Left hindlimb (tissue), 1 donor: ENCODE measurements around the gene CTDNEP1.

Experiments used
- DNase-seq: peaks from one replicate; pipeline ENCODE4 v3.0.0-alpha.2; 2018

Gene CTDNEP1

DNA sequence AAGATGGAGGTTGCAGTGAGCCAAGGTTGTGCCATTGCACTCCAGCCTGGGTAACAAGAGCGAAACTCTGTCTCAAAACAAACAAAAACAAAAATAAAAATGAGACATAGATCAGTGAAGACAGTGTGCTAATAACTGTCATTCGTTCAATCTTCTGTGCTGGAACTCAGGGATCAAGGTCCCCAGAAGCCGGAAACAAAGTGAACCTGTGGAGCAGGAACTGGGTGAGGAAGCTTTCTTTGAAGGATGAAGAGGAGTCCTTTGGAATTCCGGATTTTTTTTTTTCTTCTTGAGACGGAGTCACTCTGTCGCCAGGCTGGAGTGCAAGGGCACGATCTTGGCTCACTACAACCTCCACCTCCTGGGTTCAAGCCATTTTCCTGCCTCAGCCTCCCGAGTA, 27.9 kb upstream of the CTDNEP1 start:
- no peak for DNase-seq

DNA sequence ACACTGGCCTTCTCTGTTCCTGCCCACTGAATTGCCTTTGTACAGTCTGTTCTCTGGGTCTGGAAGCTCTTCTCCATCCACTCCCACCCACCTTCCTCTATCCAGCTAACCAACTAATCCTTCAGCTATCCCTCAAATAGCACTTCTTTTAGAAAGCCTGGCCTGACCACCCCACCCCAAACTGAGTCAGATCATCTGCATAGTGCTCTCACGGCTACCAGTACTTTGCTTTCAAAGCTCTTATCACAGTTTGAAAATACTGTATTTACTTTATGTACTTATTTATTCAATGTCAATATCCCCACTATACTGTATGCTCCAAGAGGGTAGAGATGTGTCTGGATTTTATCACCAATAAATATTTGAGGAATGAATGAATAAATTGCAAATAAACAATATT, 15.2 kb upstream of the CTDNEP1 start:
- no peak for DNase-seq

- no peak for DNase-seq
Measured at GRCh38 chr17:7263801-7264078, 12.2 kb upstream of the CTDNEP1 start.

DNA sequence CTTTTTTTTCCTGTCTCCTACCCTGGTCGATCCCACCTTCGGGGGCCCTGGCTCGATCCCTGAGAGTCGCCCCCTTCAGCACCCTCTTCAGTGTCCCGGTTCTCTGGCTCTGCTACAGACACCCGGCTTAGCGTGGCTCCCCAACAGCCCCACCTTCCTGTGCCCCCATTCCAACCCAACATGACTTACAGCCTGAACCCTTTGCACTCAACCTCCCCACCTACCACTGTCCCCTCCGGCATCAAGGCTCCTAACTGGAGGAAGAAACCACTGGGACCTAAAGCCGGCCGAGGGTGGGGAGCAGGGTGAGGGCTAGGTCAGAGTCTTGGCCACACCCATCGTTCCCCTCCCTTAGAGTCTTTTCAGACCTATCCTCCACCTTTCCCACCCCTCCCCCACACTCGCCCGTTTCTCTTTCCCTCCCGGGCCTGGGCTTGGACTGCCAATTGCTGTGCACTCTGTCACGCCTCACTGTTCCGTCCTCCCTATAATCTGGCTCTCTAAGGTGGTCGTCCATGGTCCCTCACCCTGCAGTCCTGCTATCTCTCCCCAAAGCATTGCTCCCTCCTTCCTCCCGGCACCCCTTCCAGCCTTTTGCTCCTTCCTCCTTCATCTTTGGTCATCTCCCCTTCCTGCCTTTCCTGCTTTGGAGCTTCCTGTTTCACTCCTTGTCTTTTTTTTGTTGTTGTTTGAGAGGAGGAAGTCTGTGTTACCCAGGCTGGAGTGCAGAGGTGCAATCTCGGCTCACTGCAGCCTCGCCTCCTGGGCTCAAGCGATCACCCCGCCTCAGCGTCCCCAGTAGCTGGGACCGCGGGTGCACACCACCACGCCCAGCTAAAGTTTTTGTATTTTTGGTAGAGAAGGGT, 11.6 kb upstream of the CTDNEP1 start:
- no peak for DNase-seq

GRCh38 chr17:7262192-7262934, 10.8 kb upstream of the CTDNEP1 start, which contains the start of gene CLDN7:
CLDN7 (minus strand) TSS chr17:7262478; CDS start chr17:7262043, 435 bp downstream.
- peak; percentile 34 for DNase-seq

DNA sequence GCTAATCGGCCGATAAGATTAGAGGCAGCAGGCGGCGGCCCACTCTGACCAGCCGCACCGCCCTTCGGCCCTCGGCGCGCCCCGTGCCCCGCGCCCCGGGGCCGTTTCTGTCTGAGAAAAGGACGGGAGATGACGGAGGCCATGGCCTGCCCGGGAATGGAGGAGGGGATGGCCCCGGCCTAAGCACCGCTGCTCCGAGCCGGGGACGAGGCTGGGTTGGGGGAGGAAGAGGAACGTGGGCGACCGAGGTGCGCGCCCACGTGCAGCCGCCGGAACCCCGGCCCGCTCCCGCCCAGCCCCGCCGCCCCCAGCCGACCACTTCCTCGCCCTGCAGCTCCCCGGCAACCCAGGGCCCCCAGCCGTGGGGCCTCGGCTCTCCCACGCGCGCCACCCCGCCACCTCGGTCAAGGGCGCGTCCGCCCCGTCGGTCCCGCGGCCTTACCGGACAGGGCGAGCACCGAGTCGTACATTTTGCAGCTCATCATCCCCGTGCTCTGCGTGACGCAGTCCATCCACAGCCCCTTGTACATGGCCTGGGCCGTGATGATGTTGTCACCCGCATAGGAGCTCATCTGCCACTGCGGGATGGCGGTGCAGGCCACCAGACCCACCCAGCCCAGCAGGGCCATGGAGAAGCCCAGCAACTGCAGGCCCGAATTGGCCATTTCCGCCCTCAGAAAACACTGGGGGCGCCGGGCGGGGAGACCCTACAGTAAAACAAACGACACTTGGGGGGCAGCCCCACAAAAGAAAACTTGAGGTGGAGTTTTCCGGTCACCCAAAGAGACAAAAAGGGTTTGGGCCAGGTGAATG, 10.1 kb upstream of the CTDNEP1 start:
- peak; percentile 34 for DNase-seq

DNA sequence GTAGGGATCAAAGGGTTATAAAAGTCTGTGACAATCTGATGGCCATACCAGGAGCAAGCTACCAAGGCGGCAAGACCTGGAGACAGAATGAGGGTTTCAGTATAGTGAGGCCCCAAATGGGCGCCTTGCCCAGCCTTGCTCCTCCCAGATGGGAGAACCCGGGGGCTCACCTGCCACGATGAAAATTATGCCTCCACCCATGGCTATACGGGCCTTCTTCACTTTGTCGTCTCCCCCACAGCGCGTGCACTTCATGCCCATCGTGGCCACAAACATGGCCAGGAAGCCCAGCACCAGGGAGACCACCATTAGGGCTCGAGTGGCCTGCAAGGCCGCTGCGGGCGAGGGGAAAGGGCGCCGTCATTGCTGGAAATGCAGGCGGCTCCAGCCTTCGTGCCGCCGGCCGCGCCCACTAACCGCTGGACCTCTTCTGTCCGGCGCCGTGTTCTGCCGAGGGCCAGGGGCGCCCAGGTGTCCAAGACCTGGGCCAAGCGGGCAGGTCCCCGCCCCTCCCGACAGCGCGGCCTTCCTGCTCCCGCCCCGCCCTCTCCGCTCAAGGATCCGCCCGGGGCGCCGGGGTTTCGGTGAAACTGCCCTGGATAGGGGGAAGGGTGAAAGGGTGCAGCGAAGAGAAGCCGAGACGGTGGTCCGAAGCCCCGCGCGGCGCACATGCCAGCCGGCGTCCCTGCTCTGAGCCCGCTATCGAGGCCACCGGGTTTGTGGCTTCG, 9.3 kb upstream of the CTDNEP1 start:
- peak; percentile 30 for DNase-seq

- no peak for DNase-seq
Measured at GRCh38 chr17:7260151-7260550, 8.6 kb upstream of the CTDNEP1 start.

GRCh38 chr17:7259555-7259889, 8.0 kb upstream of the CTDNEP1 start:
- no peak for DNase-seq

- no peak for DNase-seq
Measured at GRCh38 chr17:7258731-7259554, 7.4 kb upstream of the CTDNEP1 start.

DNA sequence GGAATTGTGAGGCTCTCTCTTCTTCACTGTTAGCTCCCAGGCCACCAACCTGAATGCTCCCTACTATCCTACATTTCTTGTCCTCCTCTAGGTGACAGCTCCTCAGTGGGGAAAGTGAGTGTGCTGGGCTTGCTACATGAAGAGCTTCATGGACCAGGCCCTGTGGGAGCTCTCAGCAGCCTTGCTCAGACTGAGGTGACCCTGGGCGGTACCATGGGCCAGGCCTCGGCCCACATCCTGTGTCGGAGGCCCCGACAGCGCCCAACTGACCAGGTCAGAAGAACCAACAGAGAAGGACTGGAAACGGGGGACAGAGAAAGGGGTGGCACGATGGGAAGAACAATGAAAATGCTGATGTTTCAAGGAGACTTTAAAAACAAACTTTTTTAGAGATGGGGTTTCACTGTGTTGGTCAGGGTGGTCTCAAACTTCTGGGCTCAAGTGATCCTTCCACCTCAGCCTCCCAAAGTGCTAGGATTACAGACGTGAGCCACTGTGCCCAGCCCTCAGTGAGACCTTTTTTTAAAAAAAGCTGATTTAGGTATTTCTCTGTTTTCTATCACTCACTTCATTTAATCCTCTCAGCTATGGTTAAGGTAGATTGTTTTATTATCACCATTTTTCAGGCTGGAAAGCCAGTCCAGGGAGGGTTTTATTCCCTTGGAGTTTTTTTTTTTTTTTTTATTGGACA, 5.4 kb upstream of the CTDNEP1 start:
- no peak for DNase-seq

DNA sequence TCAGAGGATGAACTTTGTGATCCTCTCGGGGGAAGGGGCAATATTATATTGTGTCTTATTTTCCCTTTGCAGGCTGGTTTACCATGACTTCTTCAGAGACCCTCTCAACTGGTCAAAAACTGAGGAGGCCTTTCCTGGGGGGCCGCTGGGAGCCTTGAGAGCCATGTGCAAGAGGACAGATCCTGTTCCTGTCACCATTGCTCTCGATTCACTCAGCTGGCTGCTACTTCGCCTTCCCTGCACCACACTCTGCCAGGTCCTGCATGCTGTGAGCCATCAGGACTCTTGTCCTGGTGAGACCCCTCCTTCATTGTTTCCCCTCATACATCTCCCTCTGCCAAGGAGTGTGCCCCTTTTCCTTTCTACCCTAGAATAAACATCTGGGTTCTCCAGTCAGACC, 3.0 kb upstream of the CTDNEP1 start:
- no peak for DNase-seq

- no peak for DNase-seq
Measured at GRCh38 chr17:7253082-7253481, 1.5 kb upstream of the CTDNEP1 start.

DNA sequence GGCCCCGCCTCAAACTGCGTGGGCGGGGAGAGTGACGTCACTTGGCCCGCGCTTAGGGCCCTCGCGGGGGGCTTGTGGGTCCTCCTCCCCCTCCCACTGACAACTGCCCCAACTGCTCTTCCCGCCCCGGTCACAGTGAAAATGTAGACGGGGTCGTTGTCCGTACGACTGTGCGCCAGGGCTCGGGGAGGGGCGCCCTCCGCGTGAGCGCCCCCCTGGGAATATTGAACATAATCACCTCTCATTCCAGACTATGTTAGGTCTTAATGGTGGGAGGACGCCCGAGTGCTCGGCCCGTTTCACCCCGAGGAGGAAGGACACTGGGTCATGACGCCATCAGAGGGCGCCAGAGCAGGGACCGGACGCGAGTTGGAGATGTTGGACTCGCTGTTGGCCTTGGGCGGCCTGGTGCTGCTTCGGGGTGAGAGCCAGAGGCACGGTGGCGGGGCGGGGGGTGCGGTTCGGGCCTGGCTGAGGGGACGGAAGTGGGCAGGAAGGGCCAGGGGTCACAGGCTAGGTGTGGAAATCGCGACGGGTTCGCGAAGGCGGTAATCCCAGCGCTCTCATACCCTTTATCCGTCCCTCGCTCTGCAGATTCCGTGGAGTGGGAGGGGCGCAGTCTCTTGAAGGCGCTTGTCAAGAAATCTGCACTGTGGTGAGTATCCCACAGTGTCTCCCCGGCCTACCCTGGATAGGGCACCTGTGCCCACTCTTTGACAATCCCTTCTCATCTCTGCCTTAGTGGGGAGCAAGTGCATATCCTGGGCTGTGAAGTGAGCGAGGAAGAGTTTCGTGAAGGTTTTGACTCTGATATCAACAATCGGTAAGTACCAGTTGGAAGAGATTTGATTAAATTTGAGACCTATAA, 876 bp upstream of the CTDNEP1 start, which contains the start of gene ELP5:
Gene ELP5, plus strand, starts transcription at position 40 of the 868 bp plus-strand sequence. Its CDS starts 336 bp downstream, at position 376.
- DNase-seq, result peak; percentile 96

GRCh38 chr17:7250695-7251627, 573 bp downstream of the CTDNEP1 start:
- DNase-seq, result no peak

DNA sequence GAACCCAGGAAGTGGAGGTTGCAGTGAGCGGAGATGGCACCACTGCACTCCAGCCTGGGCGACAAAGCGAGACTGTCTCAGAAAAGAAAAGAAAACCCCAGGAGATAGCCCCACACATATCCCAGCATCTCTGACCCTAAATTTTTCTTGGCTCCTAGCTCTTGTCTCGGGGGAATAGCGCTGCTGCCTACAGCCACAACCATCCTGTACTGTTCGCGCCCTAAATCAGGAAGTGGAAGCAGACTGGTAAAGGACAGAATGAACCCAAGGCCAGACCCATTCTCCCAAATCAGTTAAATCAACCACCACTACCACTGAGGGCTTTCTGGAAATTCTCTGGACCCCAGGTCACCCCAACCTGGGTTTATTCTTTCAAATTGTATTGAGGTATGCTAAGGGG, 1.7 kb downstream of the CTDNEP1 start:
- DNase-seq, result no peak

GRCh38 chr17:7249214-7249613, 2.3 kb downstream of the CTDNEP1 start:
- DNase-seq, result no peak

GRCh38 chr17:7248796-7249195, 2.7 kb downstream of the CTDNEP1 start:
- no peak for DNase-seq

- DNase-seq, result no peak
Measured at GRCh38 chr17:7246779-7247178, 4.8 kb downstream of the CTDNEP1 start.
